ENCODE measurements around the gene PIP5K1C.

The PIP5K1C gene

GRCh38 chr19:3656747-3657394, 43.4 kb downstream of the PIP5K1C start:
- no peak overlapping the region for H3K27ac ChIP-seq
- TF ChIP-seq ZFX (IDR thresholded peaks at IDR 0.05; ENCODE audit: borderline replicate concordance): no peak
- TF ChIP-seq, protein P1, sequence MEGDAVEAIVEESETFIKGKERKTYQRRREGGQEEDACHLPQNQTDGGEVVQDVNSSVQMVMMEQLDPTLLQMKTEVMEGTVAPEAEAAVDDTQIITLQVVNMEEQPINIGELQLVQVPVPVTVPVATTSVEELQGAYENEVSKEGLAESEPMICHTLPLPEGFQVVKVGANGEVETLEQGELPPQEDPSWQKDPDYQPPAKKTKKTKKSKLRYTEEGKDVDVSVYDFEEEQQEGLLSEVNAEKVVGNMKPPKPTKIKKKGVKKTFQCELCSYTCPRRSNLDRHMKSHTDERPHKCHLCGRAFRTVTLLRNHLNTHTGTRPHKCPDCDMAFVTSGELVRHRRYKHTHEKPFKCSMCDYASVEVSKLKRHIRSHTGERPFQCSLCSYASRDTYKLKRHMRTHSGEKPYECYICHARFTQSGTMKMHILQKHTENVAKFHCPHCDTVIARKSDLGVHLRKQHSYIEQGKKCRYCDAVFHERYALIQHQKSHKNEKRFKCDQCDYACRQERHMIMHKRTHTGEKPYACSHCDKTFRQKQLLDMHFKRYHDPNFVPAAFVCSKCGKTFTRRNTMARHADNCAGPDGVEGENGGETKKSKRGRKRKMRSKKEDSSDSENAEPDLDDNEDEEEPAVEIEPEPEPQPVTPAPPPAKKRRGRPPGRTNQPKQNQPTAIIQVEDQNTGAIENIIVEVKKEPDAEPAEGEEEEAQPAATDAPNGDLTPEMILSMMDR (IDR thresholded peaks at IDR 0.05): peak; percentile 10; the same call in 1 of the 2 replicates

GRCh38 chr19:3656073-3656746, 44.1 kb downstream of the PIP5K1C start:
- TF ChIP-seq, protein P1 (IDR thresholded peaks at IDR 0.05): no peak
- no peak for TF ChIP-seq ZFX (IDR thresholded peaks at IDR 0.05; ENCODE audit: borderline replicate concordance)
- H3K27ac ChIP-seq: no peak overlapping the region

GRCh38 chr19:3655402-3656072, 44.7 kb downstream of the PIP5K1C start:
- TF ChIP-seq, protein P1 (IDR thresholded peaks at IDR 0.05): no peak
- TF ChIP-seq ZFX (IDR thresholded peaks at IDR 0.05; ENCODE audit: borderline replicate concordance): no peak
- no peak overlapping the region for H3K27ac ChIP-seq

GRCh38 chr19:3653865-3654513, 46.3 kb downstream of the PIP5K1C start:
- no peak for TF ChIP-seq ZFX (IDR thresholded peaks at IDR 0.05; ENCODE audit: borderline replicate concordance)
- TF ChIP-seq, protein P1 (IDR thresholded peaks at IDR 0.05): peak; percentile 47
- no peak overlapping the region for H3K27ac ChIP-seq

- H3K27ac ChIP-seq: no peak overlapping the region
- TF ChIP-seq, protein P1 (IDR thresholded peaks at IDR 0.05): no peak
- no peak for TF ChIP-seq ZFX (IDR thresholded peaks at IDR 0.05; ENCODE audit: borderline replicate concordance)
Measured at GRCh38 chr19:3653081-3653795, 47.0 kb downstream of the PIP5K1C start.

DNA sequence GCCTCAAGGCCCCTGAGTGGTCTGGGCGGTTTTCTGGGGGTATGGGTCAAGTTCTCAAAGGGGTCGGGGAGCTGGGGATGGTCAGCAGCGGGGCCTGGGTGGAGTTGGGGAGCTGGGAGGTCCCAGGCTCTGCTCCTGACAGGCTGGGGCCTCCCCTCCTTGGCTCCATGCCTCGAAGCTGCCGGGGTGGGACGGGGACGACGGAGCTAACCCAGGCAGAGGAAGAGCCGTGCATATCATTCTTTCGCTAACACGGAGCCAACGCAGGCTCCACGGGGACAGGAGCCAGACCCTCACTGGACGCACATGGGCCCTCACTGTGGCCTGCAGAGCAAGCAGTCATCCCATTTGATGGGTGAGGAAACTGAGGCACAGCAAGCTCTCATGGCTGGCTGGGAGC, 47.8 kb downstream of the PIP5K1C start:
- TF ChIP-seq, protein P1 (IDR thresholded peaks at IDR 0.05): no peak
- no peak for TF ChIP-seq ZFX (IDR thresholded peaks at IDR 0.05; ENCODE audit: borderline replicate concordance)
- H3K27ac ChIP-seq: no peak overlapping the region

Data from 22Rv1 (cell line).